Hepatocyte (in vitro differentiated cells): ENCODE data around the gene ZNF664. TPM values are rescaled to one million over a fixed set of nuclear protein-coding genes. Genes with fewer than 3 reads are reported as not detected.
A peak's percentile ranks its signal among the peaks of the same experiment; 100 is the strongest.

Source experiments
- DNase-seq: peaks from one replicate; pipeline ENCODE4 v3.0.0-alpha.2; 2016; ENCODE audit warnings: low spot score
- H2AFZ ChIP-seq: fragments of 200-600 bp; sonication (generic); 2 replicates; pipeline ENCODE4 v1.6.0; 2016; ENCODE audit warnings: antibody characterized with exemption, mild to moderate bottlenecking
- H3K27ac ChIP-seq: fragments of 200-600 bp; sonication (generic); 2 replicates; pipeline ENCODE4 v1.5.1; 2016; ENCODE audit warnings: mild to moderate bottlenecking
- H3K27me3 ChIP-seq: fragments of 200-600 bp; sonication (generic); 2 replicates; pipeline ENCODE4 v1.6.1; 2016
- H3K36me3 ChIP-seq: fragments of 200-600 bp; sonication (generic); replicated peaks from 2 replicates; pipeline ENCODE4 v1.5.1; 2016; ENCODE audit warnings: low read depth; ENCODE audit not compliant: insufficient read depth
- H3K4me1 ChIP-seq: fragments of 200-600 bp; sonication (generic); 2 replicates; pipeline ENCODE4 v1.5.1; 2016; ENCODE audit warnings: mild to moderate bottlenecking, moderate library complexity; ENCODE audit not compliant: insufficient read depth
- H3K4me2 ChIP-seq: fragments of 200-600 bp; sonication (generic); 2 replicates; pipeline ENCODE4 v1.6.0; 2016
- H3K4me3 ChIP-seq: fragments of 200-600 bp; sonication (generic); 2 replicates; pipeline ENCODE4 v1.5.1; 2016; ENCODE audit warnings: mild to moderate bottlenecking
- H3K79me2 ChIP-seq: fragments of 200-600 bp; sonication (generic); 2 replicates; pipeline ENCODE4 v1.6.0; 2017; ENCODE audit warnings: mild to moderate bottlenecking
- H3K9me2 ChIP-seq: fragments of 200-600 bp; sonication (generic); replicated peaks from 2 replicates; pipeline ENCODE4 v1.6.0; 2017; ENCODE audit warnings: mild to moderate bottlenecking; ENCODE audit not compliant: insufficient read depth
- H3K9me3 ChIP-seq: fragments of 200-600 bp; sonication (generic); 2 replicates; pipeline ENCODE4 v1.5.1; 2016; ENCODE audit warnings: low read depth, mild to moderate bottlenecking
- H4K20me1 ChIP-seq: fragments of 200-600 bp; sonication (generic); 2 replicates; pipeline ENCODE4 v1.6.0; 2016; ENCODE audit warnings: mild to moderate bottlenecking; ENCODE audit not compliant: insufficient read depth, poor library complexity, severe bottlenecking
- EZH2 ChIP-seq: fragments of 200-600 bp; sonication (generic); IDR thresholded peaks from 2 replicates; pipeline ENCODE4 v1.6.1; 2016; ENCODE audit warnings: antibody characterized with exemption, mild to moderate bottlenecking, borderline replicate concordance
- EZH2phosphoT487 ChIP-seq: fragments of 200-600 bp; sonication (generic); IDR thresholded peaks from one replicate; pipeline ENCODE4 v1.6.1; 2018; ENCODE audit warnings: antibody characterized with exemption, mild to moderate bottlenecking, low read depth, moderate library complexity; ENCODE audit not compliant: unreplicated experiment, severe bottlenecking
- WGBS: methylation state at CpG from one replicate; pipeline ENCODE4 v1.1.6; 2016; ENCODE audit warnings: low lambda C conversion rate; ENCODE audit errors: missing lambda C conversion rate; 5-methylcytosine and 5-hydroxymethylcytosine counted together
- polyA plus RNA-seq: library from polyadenylated mRNA; unstranded; fragments of >200 nt; fragmentation: Nextera tagmentation; extraction: Ambion mirVana; gene quantifications from 2 replicates; pipeline ENCODE4 v1.2.1, GENCODE V29; 2016
- total RNA-seq: library from RNA; depleted of rRNA; stranded (reverse); fragments of >200 nt; gene quantifications from 2 replicates; pipeline ENCODE4 v1.2.3, GENCODE V29; 2014
- TF ChIP-seq, protein P1 (sequence below): fragments of 200-600 bp; sonication (generic); IDR thresholded peaks from 2 replicates; pipeline ENCODE4 v1.5.1; 2016; ENCODE audit warnings: antibody characterized with exemption, mild to moderate bottlenecking; ENCODE audit not compliant: poor library complexity

Gene ZNF664
- total and polyA plus RNA-seq, 2 experiments from 2014 or later = 17.6 to 80.4 TPM

DNA sequence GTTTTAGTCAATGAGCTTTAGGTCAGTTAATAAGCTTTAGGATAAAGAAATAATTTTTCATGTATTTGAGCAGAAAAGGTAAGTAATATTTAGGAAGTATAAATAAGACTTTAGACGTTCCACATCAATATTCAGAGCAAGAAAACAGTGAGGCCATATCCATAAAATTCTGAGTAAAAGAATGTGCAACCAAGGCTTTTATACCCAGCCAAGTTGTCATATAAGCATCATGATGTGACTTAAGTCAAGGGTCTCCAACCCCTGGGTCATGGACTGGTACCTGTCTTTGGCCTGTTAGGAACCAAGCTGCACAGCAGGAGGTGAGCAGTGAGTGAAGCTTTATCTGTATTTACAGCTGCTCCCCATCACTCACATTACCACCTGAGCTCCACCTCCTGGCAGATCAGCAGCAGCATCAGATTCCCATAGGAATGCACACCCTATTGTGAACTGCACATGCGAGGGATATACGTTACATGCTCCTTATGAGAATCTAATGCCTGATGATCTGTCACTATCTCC lies 74.1 kb downstream of the ZNF664 start:
- no peaks in the 10 kb centered on the region for H4K20me1 ChIP-seq
- DNase-seq = no peak
- WGBS = 93% methylated on average over 3 of the region's 3 CpGs

DNA sequence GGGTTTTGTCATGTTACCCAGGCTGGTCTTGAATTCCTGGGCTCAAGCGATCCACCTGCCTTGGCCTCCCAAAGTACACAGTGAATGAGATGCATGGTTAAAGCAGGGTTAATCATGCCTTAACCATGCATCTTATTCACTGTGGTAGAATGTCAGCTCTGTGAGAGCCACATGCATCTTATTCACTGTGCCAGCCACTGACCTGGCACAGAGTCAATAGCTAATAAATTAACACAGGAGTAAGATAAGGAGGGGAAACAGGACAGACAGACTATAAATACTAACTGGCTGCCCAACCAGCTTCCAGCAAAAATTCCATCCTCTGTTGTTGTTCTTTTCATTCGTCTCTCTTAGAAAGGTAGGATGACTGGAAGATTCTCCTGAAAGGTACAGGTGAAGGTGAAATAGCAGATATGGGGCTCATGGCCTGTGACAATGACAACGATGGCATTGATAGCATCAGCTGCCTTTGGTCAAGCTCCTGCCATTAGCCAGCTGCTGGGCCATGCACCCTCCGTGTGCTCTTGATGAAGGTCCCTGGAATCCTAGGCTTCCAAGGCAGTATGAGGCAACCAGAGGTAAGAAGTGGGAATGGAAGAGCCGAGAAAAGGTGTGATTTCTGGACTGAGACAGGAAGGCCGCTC lies 76.6 kb downstream of the ZNF664 start:
- no peaks in the 10 kb centered on the region for H3K9me2 ChIP-seq
- H3K79me2 ChIP-seq = no peaks in the 10 kb centered on the region
- H3K4me3 ChIP-seq = no peak overlapping the region
- no peak overlapping the region for H2AFZ ChIP-seq
- H3K27me3 ChIP-seq = no peaks in the 10 kb centered on the region
- no peak for TF ChIP-seq EZH2
- TF ChIP-seq EZH2phosphoT487 = no peak
- TF ChIP-seq, protein P1, sequence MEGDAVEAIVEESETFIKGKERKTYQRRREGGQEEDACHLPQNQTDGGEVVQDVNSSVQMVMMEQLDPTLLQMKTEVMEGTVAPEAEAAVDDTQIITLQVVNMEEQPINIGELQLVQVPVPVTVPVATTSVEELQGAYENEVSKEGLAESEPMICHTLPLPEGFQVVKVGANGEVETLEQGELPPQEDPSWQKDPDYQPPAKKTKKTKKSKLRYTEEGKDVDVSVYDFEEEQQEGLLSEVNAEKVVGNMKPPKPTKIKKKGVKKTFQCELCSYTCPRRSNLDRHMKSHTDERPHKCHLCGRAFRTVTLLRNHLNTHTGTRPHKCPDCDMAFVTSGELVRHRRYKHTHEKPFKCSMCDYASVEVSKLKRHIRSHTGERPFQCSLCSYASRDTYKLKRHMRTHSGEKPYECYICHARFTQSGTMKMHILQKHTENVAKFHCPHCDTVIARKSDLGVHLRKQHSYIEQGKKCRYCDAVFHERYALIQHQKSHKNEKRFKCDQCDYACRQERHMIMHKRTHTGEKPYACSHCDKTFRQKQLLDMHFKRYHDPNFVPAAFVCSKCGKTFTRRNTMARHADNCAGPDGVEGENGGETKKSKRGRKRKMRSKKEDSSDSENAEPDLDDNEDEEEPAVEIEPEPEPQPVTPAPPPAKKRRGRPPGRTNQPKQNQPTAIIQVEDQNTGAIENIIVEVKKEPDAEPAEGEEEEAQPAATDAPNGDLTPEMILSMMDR = no peak
- no peak for DNase-seq
- 89% methylated on average over 5 of the region's 6 CpGs for WGBS
- no peak overlapping the region for H3K4me2 ChIP-seq
- H3K9me3 ChIP-seq = no peaks in the 10 kb centered on the region
- H4K20me1 ChIP-seq = no peaks in the 10 kb centered on the region
- no peaks in the 10 kb centered on the region for H3K36me3 ChIP-seq
- H3K4me1 ChIP-seq = no peaks in the 10 kb centered on the region
- no peak overlapping the region for H3K27ac ChIP-seq

More for the DNA sequence above, 74.1 kb downstream of the ZNF664 start:
- no peaks in the 10 kb centered on the region for H3K79me2 ChIP-seq
- no peaks in the 10 kb centered on the region for H3K4me1 ChIP-seq
- TF ChIP-seq EZH2phosphoT487 (no peak), EZH2 (no peak)
- TF ChIP-seq, protein P1 = no peak
- H3K27ac ChIP-seq = no peak overlapping the region
- no peak overlapping the region for H3K4me3 ChIP-seq
- H3K4me2 ChIP-seq = no peak overlapping the region
- H3K9me3 ChIP-seq = no peaks in the 10 kb centered on the region
- no peaks in the 10 kb centered on the region for H3K36me3 ChIP-seq
- H3K9me2 ChIP-seq = no peaks in the 10 kb centered on the region
- H2AFZ ChIP-seq = no peak overlapping the region
- H3K27me3 ChIP-seq = no peaks in the 10 kb centered on the region

DNA sequence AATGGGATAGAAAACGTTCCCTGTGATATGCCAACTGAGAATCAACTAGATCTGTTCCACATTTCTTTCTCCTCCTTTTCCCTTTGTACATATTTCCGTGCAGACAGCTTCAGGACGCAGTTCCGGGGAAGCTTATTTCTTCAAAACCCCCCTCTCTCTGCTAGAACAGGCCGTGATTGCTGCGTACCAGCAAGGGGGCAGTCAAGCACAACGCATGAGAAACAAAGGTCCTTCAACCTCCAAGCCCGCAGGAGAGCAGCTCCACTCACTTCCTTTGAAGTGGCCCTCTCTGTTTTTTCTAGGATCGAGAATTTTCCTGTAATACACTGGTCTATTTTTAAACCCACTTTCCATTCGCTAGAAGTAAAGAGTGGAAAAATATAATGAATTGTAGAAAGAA lies 80.8 kb downstream of the ZNF664 start:
- H3K4me2 ChIP-seq = peak overlapping the region; percentile 4
- WGBS = 6% methylated on average over 10 of the region's 10 CpGs
- no peaks in the 10 kb centered on the region for H3K9me2 ChIP-seq
- peak overlapping the region; percentile 14 for H2AFZ ChIP-seq
- no peaks in the 10 kb centered on the region for H3K9me3 ChIP-seq
- H3K27ac ChIP-seq = peak overlapping the region; percentile 48
- no peaks in the 10 kb centered on the region for H3K36me3 ChIP-seq
- no peaks in the 10 kb centered on the region for H3K79me2 ChIP-seq
- no peaks in the 10 kb centered on the region for H3K27me3 ChIP-seq
- peak; percentile 87 for DNase-seq
- H4K20me1 ChIP-seq = no peaks in the 10 kb centered on the region
- H3K4me1 ChIP-seq = peaks cover 8% of the 10 kb centered on the region
- TF ChIP-seq, protein P1 = peak; percentile 86
- no peak for TF ChIP-seq EZH2phosphoT487
- no peak for TF ChIP-seq EZH2
- H3K4me3 ChIP-seq = no peak overlapping the region
